Left kidney (tissue), 2 donors: ENCODE results near the gene RNU1-4. TPM values are rescaled to one million over a fixed set of nuclear protein-coding genes. Genes with fewer than 3 reads are reported as not detected.
A peak's percentile ranks its signal among the peaks of the same experiment; 100 is the strongest.
"Not testable (repeated sequence)": the region's sequence is repeated elsewhere in the genome, so short reads cannot be mapped to it uniquely, and the experiment has no call there.

ENCODE experiments used
- DNase-seq: peaks from one replicate; pipeline ENCODE4 v3.0.0-alpha.2; 2013
- polyA plus RNA-seq: library from polyadenylated mRNA; unstranded; fragments of 120-200 nt; gene quantifications from one replicate; pipeline ENCODE4 v1.2.1, GENCODE V29; 2013; ENCODE audit not compliant: insufficient read length

Gene RNU1-4
- polyA plus RNA-seq, 1 donor, result 1.9 TPM

- not testable (repeated sequence) for DNase-seq
These were observed 31.6 kb upstream of the RNU1-4 start for GRCh38 chr1:16708704-16709103.

GRCh38 chr1:16709659-16710087 lies 30.6 kb upstream of the RNU1-4 start:
- DNase-seq, result peak; percentile 44

GRCh38 chr1:16710618-16711017 lies 29.7 kb upstream of the RNU1-4 start:
- DNase-seq, result not testable (repeated sequence)

- DNase-seq, result not testable (repeated sequence)
These were observed 28.2 kb upstream of the RNU1-4 start for GRCh38 chr1:16712131-16712530.

GRCh38 chr1:16712582-16712981 lies 27.7 kb upstream of the RNU1-4 start:
- DNase-seq, result not testable (repeated sequence)

- not testable (repeated sequence) for DNase-seq
These were observed 27.3 kb upstream of the RNU1-4 start for GRCh38 chr1:16712984-16713383.

- not testable (repeated sequence) for DNase-seq
These were observed 26.8 kb upstream of the RNU1-4 start for GRCh38 chr1:16713480-16713879.

- DNase-seq, result no peak
These were observed 23.5 kb upstream of the RNU1-4 start for GRCh38 chr1:16716691-16717335.

- DNase-seq, result peak; percentile 81
These were observed 22.8 kb upstream of the RNU1-4 start for GRCh38 chr1:16717336-16718098.

GRCh38 chr1:16718099-16718907 lies 22.0 kb upstream of the RNU1-4 start:
- not testable (repeated sequence) for DNase-seq

GRCh38 chr1:16718908-16719533 lies 21.3 kb upstream of the RNU1-4 start:
- DNase-seq, result no peak

GRCh38 chr1:16719571-16720350 lies 20.6 kb upstream of the RNU1-4 start:
- DNase-seq, result no peak

GRCh38 chr1:16720351-16721223 lies 19.7 kb upstream of the RNU1-4 start:
- peak; percentile 48 for DNase-seq

- no peak for DNase-seq
These were observed 18.3 kb upstream of the RNU1-4 start for GRCh38 chr1:16721871-16722641.

GRCh38 chr1:16724718-16725438 lies 15.4 kb upstream of the RNU1-4 start:
- DNase-seq, result peak; percentile 57

GRCh38 chr1:16725439-16726245 lies 14.7 kb upstream of the RNU1-4 start:
- DNase-seq, result peak; percentile 61

GRCh38 chr1:16727190-16728111 lies 12.9 kb upstream of the RNU1-4 start:
- DNase-seq, result no peak
